ENCODE results near the gene ADRA2B.

DNA sequence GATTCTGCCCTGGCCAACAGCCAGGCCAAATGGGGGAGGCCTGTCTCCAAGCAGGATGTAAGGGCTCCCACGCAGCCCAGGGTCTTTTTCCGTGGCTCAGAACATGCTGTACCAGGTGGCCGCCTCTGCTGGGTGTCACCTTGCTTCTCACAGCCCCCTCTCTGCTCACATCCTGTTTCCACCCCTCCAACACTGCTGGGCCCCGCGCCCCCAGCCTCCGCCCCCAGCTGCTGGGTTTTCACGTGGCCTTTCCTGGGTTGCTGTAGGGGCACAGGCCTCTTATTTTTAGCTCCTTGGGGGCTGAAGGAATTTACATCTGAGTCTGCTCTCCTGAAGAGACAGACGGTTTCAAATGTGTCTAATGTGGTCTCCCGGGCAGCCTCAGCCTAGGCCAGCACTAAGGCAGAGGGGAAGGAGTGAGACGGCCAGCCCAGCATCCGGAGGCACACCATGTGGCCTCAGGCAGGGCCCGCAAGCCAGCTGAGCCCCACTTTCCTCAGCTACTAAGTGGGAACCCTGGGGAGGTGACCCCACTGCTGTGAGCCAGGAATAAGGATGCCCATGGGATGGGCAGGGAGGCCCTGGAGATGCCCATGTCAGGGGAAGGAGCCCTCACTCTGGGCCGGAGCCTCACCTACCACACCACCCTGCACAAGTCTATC lies 47.5 kb upstream of the ADRA2B start:
- TF ChIP-seq HDGF (IDR thresholded peaks at IDR 0.05; ENCODE audit: borderline replicate concordance) (no peak), FOXA1 (IDR thresholded peaks at IDR 0.05) (no peak)

Data from HEK293T (cell line).